GM18867 (cell line): ENCODE measurements around the gene SNRNP25.
"Not testable (repeated sequence)": the region's sequence is repeated elsewhere in the genome, so short reads cannot be mapped to it uniquely, and the experiment has no call there.

Experiments used
- ATAC-seq: cut with Tn5 transposase; IDR thresholded peaks from one replicate; pipeline ENCODE4 v1.9.1; 2021; ENCODE audit warnings: mild to moderate bottlenecking, moderate library complexity; ENCODE audit not compliant: unreplicated experiment

Gene SNRNP25

GRCh38 chr16:41439-42068 is 12.1 kb upstream of the SNRNP25 start:
- ATAC-seq = no peak

GRCh38 chr16:42069-42457 is 11.6 kb upstream of the SNRNP25 start:
- ATAC-seq = no peak

GRCh38 chr16:42691-43090 is 10.9 kb upstream of the SNRNP25 start:
- ATAC-seq = no peak

- no peak for ATAC-seq
Measured at GRCh38 chr16:43294-43693, 10.3 kb upstream of the SNRNP25 start.

- no peak for ATAC-seq
Measured at GRCh38 chr16:44655-45054, 9.0 kb upstream of the SNRNP25 start.

DNA sequence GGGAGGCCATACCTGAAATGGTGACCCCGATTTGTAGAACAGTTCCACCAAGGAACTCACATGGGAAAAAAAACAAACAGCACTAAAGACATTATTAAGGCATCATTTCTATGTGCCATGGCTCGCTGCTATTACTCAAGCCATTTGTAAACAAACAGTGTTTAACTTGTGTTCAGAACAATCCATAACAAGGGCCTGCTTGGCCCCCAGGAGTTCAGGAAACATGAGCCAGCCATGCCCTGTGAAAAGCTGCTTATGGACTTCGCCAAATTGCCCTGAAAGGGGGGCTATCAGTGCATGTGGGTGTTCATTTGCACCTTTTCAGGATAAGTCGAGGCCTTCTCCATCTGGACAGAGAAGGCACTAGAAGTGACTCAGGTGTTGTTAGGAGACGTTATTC is 8.2 kb upstream of the SNRNP25 start:
- no peak for ATAC-seq

DNA sequence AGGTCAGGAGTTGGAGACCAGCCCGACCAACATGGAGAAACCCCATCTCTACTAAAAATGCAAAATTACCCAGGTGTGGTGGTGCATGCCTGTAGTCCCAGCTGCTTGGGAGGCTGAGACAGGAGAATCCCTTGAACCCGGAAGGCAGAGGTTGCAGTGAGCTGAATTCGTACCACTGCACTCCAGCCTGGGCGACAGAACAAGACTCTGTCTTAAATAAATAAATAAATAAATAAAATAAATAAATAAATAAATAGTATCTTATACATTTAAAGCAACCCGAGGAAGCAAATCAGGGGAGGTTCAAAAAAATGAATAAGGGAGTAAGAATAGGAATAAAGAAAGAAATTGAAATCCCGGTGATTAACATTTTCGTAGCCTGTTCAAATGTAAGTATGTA is 7.1 kb upstream of the SNRNP25 start:
- ATAC-seq = not testable (repeated sequence)

GRCh38 chr16:47234-47633 is 6.4 kb upstream of the SNRNP25 start:
- no peak for ATAC-seq

- no peak for ATAC-seq
Measured at GRCh38 chr16:50769-51591, 2.6 kb upstream of the SNRNP25 start.

DNA sequence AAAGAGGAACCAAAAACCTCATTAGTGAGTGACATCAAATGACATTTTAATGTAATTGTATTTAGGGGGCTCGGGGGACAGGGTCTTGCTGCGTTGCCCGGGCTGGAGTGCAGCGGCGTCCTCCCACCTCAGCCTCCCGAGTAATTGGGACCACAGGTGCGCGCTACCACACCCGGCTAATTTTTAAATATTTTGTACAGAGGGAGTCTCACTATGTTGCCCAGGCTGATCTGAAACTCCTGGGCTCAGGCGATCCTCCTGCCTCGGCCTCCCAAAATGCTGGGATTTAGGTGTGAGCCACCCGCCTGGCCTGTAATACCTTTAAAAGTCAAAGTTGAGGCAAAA is 581 bp downstream of the SNRNP25 start:
- no peak for ATAC-seq

- no peak for ATAC-seq
Measured at GRCh38 chr16:55571-56136, 2.0 kb downstream of the SNRNP25 start.

- ATAC-seq = no peak
Measured at GRCh38 chr16:56231-56927, 2.8 kb downstream of the SNRNP25 start.

GRCh38 chr16:57711-58110 is 4.1 kb downstream of the SNRNP25 start:
- ATAC-seq = no peak

GRCh38 chr16:58491-59439 is 5.1 kb downstream of the SNRNP25 start:
- ATAC-seq = no peak

DNA sequence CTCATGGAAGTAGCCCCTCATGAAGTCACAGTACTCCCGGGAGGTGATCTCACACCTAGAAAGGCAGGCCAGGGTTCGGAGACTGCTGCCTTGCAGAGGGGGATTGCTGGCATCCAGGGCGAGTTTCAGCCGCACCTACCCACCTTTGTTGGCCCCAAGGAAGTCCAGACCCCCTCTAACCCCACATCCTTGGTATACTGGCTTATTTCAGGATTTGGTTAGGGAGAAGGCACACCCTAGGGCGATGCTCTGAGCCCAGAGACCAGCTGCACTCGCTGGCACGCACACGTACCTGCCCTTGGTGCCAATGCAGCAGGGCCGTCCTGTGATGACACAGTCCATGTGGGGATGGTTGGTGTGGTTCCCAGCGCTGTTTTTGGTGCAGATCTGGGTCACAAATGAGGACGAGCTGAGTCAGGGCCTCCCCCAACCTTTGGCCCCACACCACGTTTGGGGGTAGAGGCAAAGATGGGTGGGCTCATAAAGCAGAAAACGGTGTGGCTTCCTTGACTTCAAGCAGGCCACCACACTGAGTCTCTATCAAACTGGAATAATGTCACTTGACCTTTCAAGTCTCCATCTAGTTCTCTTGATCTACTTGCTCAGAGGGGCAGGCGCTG is 5.9 kb downstream of the SNRNP25 start:
- no peak for ATAC-seq

DNA sequence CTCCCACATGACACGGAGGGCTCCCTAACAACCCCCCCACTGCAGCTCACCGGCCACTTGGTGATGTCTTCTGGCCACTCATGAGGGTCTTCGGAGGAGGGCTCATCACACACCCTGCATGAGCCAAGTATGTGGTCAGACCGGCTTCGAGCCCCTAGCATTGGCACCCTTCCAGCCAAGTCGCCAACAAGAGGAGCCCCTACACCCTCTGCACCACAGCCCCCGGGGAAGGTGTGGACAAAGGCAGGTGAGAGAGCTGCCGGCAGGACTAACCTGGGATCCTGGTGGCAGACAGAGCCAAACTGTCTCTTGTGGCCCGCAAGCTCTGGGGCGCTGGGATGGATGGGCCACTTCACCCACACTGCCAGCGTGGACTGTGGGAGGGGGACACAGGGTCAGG is 6.5 kb downstream of the SNRNP25 start:
- no peak for ATAC-seq

DNA sequence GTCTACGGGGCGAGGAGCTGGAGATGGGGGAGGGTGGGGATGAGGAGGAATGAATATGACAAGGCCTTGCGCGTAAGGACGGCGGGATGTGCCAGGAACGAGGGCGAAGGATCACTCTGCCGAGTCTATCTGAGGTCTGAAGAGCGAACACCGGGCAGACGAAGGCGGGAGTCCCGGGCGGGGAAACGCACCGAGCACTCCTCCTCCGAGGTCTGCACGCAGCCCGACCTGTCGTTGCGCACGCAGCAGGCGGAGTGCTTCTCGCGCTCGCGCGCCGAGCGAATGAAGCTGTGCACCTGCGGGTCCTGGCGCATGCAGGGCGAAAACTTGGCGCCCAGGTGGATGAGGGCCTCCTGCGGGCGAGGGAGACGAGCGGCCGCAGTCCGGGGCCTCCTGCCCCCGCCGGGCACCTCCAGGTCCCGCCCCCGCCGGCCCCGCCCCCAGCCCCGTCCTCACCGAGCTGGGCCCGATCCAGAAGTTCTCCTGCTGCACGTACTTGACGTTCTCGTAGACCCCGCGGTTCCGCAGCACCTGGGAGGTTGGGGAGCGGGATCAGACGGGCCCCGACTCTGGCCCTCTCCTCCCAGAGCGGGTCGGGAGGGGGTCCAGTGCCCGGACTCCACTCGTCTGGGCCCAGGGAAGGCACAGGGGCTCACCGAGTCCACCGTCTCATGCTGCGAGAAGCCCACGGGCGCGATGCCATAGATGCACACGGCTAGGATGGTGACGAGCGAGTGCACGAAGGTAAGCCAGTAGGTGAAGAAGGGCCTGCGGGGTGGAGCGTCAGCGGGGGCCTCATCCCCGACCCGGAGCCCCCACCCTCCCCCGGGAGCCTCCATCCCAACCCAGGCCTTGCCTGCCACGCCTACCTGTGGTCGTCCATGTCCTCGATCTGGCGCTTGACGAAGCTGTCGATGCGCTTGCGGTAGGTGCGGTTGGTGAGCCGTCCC is 7.6 kb downstream of the SNRNP25 start:
- no peak for ATAC-seq

DNA sequence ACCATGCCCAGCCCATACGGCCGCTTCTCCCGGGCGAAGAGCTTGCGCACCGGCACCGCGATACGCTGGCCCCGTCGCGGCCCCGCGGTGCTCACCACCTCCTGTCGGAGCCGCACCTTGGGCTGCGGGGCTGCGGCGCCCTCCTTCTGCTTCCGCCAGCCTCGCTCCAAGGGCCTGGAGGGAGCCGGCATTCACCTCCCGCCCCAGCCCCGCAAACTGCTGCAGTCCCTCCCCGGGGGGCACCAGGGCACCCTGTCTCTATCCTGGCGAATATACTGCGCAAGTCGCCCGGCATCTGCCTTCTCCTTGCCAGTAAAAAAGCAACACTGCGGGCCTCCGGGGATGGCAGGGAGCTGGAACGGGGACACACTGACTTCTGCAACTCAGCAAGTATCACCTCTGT is 8.3 kb downstream of the SNRNP25 start:
- no peak for ATAC-seq
